Type B pancreatic cell (in vitro differentiated cells): ENCODE results near the gene PEX14. TPM values are rescaled to one million over a fixed set of nuclear protein-coding genes. Genes with fewer than 3 reads are reported as not detected.
"Not testable (repeated sequence)": the region's sequence is repeated elsewhere in the genome, so short reads cannot be mapped to it uniquely, and the experiment has no call there.

ENCODE experiments used
- DNase-seq: peaks from one replicate; pipeline ENCODE4 v3.0.0; 2021; ENCODE audit warnings: mixed read lengths; ENCODE audit not compliant: unreplicated experiment; ENCODE audit errors: extremely low spot score
- H3K27ac Mint-ChIP-seq: 2 replicates; pipeline ENCODE4 v1.8.0; 2021; ENCODE audit warnings: mild to moderate bottlenecking, mixed read lengths
- H3K27me3 Mint-ChIP-seq: 2 replicates; pipeline ENCODE4 v1.8.0; 2021; ENCODE audit warnings: mixed read lengths
- H3K36me3 Mint-ChIP-seq: 2 replicates; pipeline ENCODE4 v1.8.0; 2021; ENCODE audit warnings: mixed read lengths
- H3K4me1 Mint-ChIP-seq: one replicate; pipeline ENCODE4 v1.8.0; 2021; ENCODE audit warnings: mixed read lengths; ENCODE audit not compliant: unreplicated experiment
- H3K4me3 Mint-ChIP-seq: 2 replicates; pipeline ENCODE4 v1.8.0; 2021; ENCODE audit warnings: mild to moderate bottlenecking, mixed read lengths
- H3K9me3 Mint-ChIP-seq: 2 replicates; pipeline ENCODE4 v1.8.0; 2021; ENCODE audit warnings: mixed read lengths
- total RNA-seq: library from RNA; stranded (reverse); gene quantifications from 2 replicates; pipeline ENCODE4 v1.2.1, GENCODE V29; 2021; ENCODE audit warnings: low replicate concordance
- TF ChIP-seq, protein P1 (sequence below): fragments of 200-600 bp; sonication (generic); conservative IDR thresholded peaks from 2 replicates; pipeline ENCODE4 v1.5.0; 2021; ENCODE audit warnings: antibody characterized with exemption, mild to moderate bottlenecking

The PEX14 gene
- total RNA-seq, 1 donor from 2014 or later = 22.5 TPM

DNA sequence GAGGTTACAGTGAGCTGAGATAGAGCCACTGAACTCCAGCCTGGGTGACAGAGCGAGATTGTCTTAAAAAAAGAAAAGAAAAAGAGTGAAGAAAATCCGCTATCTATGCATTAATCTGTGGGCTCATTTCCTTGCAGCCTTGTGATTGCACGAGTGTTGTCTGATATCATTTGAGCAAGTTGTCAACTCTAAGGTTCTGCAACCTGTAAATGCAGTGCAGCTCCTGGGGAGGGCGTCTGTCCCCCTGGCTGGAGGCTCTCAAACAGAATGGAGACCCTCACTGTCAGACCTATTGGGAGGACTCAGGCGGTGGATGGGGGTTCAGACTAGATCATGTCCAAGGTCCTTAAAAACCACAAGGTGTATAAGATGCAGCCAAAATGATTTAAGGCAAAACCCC, 18.7 kb upstream of the PEX14 start:
- H3K4me3 Mint-ChIP-seq = no peak overlapping the region
- H3K36me3 Mint-ChIP-seq = peaks cover 10% of the 10 kb centered on the region
- no peaks in the 10 kb centered on the region for H3K9me3 Mint-ChIP-seq
- no peaks in the 10 kb centered on the region for H3K27me3 Mint-ChIP-seq
- no peak for DNase-seq
- no peak overlapping the region for H3K27ac Mint-ChIP-seq
- TF ChIP-seq, protein P1, sequence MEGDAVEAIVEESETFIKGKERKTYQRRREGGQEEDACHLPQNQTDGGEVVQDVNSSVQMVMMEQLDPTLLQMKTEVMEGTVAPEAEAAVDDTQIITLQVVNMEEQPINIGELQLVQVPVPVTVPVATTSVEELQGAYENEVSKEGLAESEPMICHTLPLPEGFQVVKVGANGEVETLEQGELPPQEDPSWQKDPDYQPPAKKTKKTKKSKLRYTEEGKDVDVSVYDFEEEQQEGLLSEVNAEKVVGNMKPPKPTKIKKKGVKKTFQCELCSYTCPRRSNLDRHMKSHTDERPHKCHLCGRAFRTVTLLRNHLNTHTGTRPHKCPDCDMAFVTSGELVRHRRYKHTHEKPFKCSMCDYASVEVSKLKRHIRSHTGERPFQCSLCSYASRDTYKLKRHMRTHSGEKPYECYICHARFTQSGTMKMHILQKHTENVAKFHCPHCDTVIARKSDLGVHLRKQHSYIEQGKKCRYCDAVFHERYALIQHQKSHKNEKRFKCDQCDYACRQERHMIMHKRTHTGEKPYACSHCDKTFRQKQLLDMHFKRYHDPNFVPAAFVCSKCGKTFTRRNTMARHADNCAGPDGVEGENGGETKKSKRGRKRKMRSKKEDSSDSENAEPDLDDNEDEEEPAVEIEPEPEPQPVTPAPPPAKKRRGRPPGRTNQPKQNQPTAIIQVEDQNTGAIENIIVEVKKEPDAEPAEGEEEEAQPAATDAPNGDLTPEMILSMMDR = no peak
- H3K4me1 Mint-ChIP-seq = peaks cover 18% of the 10 kb centered on the region

DNA sequence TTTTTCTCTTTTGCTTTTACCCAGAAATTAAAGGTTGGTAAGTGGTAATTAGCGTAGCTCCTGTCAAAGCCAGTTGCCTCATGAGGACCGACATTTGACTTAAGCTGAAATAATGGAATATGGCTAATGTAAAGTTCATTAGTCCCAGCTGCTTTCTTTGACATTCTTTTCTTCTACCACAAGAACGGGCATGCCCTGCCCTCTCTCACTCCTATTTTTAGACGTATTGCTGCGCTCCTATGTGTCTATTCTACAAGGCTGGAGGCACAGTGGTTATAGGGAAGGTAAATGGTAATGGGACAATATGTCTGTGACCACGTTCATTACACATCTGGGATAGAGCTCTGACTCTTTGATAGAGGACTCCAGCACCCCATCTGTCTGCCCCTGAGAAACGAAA, 18.1 kb upstream of the PEX14 start:
- Mint-ChIP-seq H3K36me3 (peaks cover 16% of the 10 kb centered on the region), H3K4me3 (no peak overlapping the region), H3K27ac (peak overlapping the region; percentile 75), H3K9me3 (no peaks in the 10 kb centered on the region), H3K27me3 (no peaks in the 10 kb centered on the region), H3K4me1 (peaks cover 12% of the 10 kb centered on the region)
- TF ChIP-seq, protein P1 = no peak
- DNase-seq = no peak

- H3K27me3 Mint-ChIP-seq, H3K9me3 Mint-ChIP-seq, DNase-seq, H3K4me1 Mint-ChIP-seq, H3K4me3 Mint-ChIP-seq: not testable (repeated sequence)
- Mint-ChIP-seq H3K27ac (peak overlapping the region; percentile 50), H3K36me3 (peaks cover 17% of the 10 kb centered on the region)
These were observed 17.3 kb upstream of the PEX14 start for GRCh38 chr1:10457462-10457861.

- no peak for DNase-seq
- H3K4me3 Mint-ChIP-seq = no peak overlapping the region
- H3K9me3 Mint-ChIP-seq = no peaks in the 10 kb centered on the region
- peaks cover 10% of the 10 kb centered on the region for H3K4me1 Mint-ChIP-seq
- no peaks in the 10 kb centered on the region for H3K27me3 Mint-ChIP-seq
- H3K27ac Mint-ChIP-seq = peak overlapping the region; percentile 50
- TF ChIP-seq, protein P1 = no peak
- H3K36me3 Mint-ChIP-seq = peaks cover 17% of the 10 kb centered on the region
These were observed 16.9 kb upstream of the PEX14 start for GRCh38 chr1:10457875-10458274.

- TF ChIP-seq, protein P1 = no peak
- no peak for DNase-seq
- Mint-ChIP-seq H3K36me3 (peaks cover 17% of the 10 kb centered on the region), H3K4me3 (no peak overlapping the region), H3K4me1 (peaks cover 10% of the 10 kb centered on the region), H3K27me3 (no peaks in the 10 kb centered on the region), H3K27ac (peak overlapping the region; percentile 72), H3K9me3 (no peaks in the 10 kb centered on the region)
These were observed 15.6 kb upstream of the PEX14 start for GRCh38 chr1:10459184-10459583.

- Mint-ChIP-seq H3K27ac (peak overlapping the region; percentile 57), H3K27me3 (no peaks in the 10 kb centered on the region), H3K9me3 (no peaks in the 10 kb centered on the region), H3K4me1 (no peaks in the 10 kb centered on the region), H3K4me3 (no peak overlapping the region), H3K36me3 (peaks cover 3% of the 10 kb centered on the region)
- no peak for DNase-seq
- TF ChIP-seq, protein P1 = no peak
These were observed 7.7 kb upstream of the PEX14 start for GRCh38 chr1:10467078-10467477.
